GM19328 (cell line): ENCODE results near the gene TRIM2.

ENCODE experiments used
- ATAC-seq: cut with Tn5 transposase; IDR thresholded peaks from one replicate; pipeline ENCODE4 v1.9.1; 2021; ENCODE audit warnings: mild to moderate bottlenecking, moderate library complexity; ENCODE audit not compliant: unreplicated experiment

TRIM2 gene

GRCh38 chr4:153271820-153272219, 67.6 kb downstream of the TRIM2 start:
- no peak for ATAC-seq

DNA sequence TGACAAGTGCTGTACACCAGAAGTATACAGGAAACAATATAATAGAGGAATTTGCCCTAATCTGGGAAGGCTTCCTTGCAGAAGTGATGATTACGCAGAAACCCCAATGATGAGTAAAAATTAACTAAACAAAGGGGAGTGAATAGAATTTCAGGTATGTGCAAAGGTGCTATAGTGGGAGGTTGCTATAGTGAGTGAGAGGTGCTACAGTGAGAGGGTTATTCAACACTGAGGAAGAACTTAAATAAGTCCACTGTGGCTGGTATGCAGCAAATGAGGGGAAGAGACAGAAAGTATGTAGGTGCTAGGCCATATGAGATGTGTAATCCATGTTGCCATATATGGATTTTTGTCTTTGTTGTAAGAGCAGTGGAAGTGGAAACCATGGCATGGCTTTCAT, 69.5 kb downstream of the TRIM2 start:
- no peak for ATAC-seq

- no peak for ATAC-seq
Observed at GRCh38 chr4:153274967-153275366, 70.7 kb downstream of the TRIM2 start.

DNA sequence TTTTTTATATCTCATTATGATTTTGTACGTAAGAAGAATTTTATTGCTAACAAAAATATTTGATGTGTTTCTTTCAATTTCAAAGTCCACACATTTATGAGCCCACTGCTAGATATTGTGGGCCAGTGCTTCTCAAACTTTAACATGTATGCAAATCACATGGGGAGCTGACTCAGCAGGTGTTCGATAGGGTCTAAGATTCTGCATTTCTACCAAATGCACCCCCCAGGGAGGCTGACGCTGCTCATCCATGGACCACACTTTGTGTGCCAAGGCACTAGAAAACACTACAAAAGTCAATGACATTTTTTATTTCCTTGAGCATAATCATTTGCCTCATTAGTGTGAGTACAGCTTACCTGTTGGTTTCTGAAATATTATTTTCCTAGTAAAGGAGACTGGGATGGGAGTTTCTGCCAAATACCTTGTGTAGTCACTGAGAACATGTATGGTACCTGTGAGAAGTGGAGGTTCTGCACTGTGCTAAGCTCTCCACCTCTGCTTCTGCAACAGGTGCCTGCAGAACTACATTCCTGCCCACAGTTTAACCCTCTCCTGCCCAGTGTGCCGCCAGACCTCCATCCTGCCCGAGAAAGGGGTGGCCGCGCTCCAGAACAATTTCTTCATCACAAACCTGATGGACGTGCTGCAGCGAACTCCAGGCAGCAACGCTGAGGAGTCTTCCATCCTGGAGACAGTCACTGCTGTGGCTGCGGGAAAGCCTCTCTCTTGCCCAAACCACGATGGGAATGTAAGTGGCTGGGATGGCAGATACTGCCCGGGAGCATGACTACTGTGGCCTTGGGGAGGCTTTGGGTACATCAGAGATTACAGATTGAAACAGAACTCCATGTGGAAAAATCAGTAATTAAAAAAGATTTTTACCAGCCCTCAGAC, 71.4 kb downstream of the TRIM2 start:
- ATAC-seq, result no peak

DNA sequence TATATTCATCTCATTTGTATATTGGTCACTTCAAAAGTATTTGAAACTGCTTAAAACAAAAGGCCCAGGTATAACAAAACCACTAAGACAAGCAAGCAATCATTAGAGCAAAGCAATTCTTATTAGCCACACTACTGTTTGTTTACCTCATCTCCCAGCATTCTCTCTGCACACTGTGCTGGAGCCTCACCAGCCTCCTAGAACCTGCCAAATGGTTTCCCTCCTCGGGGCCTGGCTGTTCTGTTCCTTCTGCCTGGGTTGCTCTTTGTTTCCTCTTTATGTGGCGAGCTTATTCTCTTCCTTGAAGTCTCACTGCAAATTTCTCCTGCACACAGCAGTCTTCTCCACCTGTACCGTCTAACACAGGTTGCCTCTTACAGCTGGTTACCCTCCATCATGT, 72.7 kb downstream of the TRIM2 start:
- ATAC-seq, result no peak

DNA sequence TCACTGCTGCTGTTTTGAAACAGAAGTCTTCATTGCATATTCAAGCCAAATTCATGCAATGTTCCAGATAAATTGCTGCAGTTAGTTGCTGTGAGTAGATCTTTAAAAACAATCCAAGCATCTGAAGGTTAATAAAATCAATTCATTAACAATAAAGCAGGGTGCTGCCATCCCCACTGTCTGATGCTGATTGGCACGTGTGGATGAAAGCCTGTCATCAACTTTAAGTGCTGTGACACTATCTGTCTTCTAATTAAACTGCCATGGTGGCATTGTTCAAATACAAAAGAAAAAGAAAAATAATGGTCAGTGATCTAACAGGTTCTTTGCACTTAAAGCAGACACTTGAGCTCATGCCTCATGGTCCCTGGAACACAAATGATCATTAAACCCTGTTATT, 77.2 kb downstream of the TRIM2 start:
- no peak for ATAC-seq

DNA sequence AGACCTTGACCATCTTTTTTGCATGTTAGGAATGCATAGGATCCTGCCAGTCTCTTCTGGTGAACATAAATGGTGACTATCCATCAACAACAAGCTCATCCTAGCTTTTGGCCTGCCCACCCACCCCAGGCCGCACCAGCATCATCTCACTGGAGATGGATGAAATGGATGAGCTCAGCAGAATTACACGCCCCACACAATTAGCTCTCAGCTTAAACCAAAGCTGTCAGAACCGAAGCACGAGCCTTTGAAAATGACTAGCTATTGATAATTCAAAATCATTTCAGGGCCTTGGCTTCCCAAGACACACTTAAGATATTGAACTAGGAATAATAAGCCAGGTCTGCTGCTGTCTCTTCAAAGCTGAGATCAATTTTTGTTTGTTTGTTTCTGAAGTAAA, 77.8 kb downstream of the TRIM2 start:
- ATAC-seq, result no peak

- no peak for ATAC-seq
Observed at GRCh38 chr4:153283260-153283659, 79.0 kb downstream of the TRIM2 start.

GRCh38 chr4:153290134-153290533, 85.9 kb downstream of the TRIM2 start:
- ATAC-seq, result no peak

DNA sequence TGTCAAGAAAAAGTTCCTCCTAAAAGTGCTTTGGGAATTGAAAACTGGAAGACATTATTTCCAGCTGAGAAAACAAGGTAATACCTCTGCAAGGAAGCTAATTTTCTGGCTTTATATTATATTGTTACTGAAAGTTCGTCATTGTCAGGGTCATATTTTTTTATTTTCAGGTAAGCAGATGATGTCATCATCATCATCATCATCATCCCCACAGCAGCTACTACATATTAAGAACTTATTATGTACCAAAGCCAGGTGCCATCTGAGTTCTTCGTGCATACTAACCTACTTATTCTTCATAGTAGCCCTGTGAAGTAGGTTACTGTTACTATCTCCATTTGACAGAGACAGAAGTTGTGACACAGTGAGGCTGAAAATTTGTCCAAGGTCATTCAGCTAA, 87.3 kb downstream of the TRIM2 start:
- ATAC-seq, result no peak

DNA sequence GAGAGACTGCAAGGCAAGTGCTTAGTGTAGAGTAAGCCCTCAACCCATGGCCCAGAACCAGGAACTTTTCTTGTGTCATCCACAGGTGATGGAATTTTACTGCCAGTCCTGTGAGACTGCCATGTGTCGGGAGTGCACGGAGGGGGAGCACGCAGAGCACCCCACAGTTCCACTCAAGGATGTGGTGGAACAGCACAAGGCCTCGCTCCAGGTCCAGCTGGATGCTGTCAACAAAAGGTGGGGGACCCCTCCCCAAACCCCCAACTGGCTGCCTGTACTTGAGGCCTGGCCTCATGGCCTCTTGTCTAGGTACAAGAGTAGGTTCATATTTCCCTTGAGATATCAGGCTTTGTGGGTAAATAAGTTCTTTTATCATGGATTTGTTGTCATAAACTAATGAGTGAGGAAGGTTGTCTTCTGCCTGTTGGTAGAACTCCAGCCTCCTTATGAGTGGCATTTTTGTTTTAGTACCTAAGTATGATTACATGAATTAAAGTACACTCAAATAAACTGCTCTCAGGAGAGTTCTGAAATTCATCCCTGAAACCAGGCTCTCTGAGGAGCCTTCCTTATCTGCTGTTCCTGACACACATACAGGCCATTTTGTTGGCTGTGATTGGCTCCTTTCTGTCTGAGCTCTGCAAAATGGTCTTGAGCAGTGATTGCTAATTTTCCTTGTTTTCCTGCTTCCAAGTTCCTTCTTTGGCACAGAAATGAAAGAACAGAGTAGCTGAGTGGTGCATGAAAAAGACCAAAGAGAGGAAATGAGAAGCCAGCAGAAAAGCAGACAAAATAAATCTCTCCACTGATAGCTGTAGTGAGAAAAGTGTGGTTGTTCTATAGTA, 88.9 kb downstream of the TRIM2 start:
- no peak for ATAC-seq

GRCh38 chr4:153293742-153294057, 89.5 kb downstream of the TRIM2 start:
- no peak for ATAC-seq

GRCh38 chr4:153294631-153295030, 90.4 kb downstream of the TRIM2 start:
- no peak for ATAC-seq

DNA sequence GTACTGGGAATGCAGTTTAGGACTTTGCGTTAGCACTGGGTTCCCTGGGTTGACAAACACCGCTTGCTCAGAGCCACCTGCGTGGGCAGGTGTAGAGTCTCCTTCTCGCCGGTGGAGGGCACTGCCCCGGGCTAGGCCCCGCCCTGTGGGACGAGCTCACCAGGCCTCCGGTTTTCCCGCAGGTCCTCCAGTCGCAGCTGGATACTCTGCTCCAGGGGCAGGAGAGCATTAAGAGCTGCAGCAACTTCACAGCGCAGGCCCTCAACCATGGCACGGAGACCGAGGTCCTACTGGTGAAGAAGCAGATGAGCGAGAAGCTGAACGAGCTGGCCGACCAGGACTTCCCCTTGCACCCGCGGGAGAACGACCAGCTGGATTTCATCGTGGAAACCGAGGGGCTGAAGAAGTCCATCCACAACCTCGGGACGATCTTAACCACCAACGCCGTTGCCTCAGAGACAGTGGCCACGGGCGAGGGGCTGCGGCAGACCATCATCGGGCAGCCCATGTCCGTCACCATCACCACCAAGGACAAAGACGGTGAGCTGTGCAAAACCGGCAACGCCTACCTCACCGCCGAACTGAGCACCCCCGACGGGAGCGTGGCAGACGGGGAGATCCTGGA, 91.0 kb downstream of the TRIM2 start:
- ATAC-seq, result no peak

DNA sequence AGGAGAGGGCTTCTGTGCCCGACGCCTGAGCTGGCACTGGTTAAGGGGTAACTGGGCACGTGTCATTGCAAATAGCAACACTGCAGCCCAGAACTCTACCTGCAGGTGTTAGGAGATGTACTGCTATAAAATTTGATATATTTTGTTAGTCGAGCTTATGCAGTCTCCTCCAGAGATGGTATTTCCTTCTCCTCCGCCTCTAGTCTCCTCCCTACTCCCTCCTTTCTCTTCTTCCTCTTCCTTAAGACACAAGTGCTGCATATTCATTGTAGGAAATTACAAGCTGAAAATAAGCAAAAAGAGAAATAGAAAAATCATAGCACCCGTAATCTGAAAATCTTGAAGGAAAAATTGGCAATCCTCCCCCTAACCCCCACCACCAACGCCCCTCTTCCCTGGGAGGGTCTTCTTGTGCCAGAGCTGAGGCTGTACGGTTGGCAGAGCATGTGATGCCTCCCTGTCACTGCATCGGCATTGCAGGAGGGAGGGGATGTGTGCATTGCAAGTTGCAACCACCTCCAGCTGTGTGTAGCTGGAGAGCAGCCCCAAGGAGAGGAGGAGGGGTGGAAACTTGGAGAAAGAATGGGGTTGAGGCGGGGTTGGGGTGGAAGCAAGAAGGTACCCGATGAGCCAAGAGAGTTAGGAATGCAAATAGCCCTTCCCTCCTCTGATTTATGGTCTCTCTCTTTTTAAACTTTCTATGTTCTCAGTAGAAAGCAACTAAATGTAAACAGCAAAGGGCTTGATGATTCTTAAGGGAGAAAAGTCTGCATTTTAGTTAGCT, 92.0 kb downstream of the TRIM2 start:
- no peak for ATAC-seq

GRCh38 chr4:153297116-153297515, 92.9 kb downstream of the TRIM2 start:
- ATAC-seq, result no peak

GRCh38 chr4:153310793-153311192, 106.5 kb downstream of the TRIM2 start:
- ATAC-seq, result no peak

GRCh38 chr4:153314915-153315314, 110.7 kb downstream of the TRIM2 start:
- ATAC-seq, result no peak

DNA sequence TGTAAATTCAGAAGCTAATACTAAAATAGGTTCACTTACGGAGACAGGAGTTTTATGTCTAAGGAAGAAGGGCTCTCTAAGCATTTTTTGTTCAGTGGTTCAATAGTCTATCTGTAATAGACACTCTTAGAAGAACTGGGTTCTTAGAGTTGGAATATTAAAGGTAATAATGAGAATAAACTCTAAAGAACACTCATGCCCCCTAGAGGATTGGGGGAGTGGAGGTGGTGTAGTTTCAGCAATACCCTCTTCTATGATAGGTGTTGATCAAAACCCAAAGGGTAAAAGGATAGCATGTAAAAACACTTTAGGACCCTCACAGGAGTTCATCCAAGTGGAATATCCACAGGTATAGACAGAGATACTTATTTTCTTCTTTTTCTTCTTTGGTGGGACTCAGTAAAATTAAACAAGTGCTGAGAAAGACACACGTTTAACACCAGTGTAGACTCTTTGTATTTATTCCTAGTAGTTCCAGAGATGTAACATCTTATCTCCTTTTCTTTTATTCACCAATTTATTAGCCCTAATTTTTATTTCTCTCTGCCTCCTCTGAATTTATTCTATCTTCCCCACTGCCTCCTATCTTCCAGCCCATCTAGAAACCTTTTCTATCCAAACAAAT, 114.6 kb downstream of the TRIM2 start:
- no peak for ATAC-seq

DNA sequence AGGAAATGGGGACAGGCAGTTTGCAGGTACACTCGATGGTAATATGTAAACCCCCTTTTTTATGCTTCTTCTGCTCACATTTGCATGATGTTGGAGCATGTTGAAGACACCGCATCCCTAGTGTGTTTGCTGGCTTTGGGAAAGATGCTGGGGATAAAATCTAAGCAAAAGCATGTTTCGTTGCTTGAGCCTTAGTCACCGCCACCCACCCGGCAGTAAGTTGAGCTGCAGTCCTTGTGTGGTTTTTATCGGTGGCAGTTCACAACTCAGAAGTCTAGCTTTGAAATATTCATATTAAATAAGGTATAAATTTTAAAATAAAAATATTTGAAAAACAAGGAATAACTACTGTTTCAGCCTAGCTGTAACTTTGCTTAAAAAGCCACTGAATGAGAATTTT, 118.5 kb downstream of the TRIM2 start:
- ATAC-seq, result no peak

DNA sequence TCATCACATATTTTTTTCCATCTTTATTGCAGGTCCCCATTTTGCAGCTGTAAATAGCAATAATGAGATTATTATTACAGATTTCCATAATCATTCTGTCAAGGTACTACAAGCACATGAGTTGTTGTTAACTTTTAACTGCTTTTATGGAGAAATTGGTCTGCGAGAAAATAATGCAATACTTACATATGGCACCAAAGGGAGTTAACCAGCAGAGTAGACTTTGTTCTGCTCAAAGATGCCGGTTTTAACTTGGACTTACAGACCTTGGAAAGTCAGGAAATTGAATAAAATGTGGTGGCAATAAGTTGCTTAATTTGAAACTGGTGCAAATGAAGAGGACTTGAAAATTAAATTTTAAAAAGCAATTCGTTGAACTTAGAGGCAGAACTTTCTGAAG, 119.8 kb downstream of the TRIM2 start:
- ATAC-seq, result no peak
